HepG2 (cell line): Measurements from ENCODE around the gene CD36. TPM values are rescaled to one million over a fixed set of nuclear protein-coding genes. Genes with fewer than 3 reads are reported as not detected.

ENCODE experiments used
- ATAC-seq: fragments of 200-7000 bp; cut with Tn5 transposase; 3 replicates; pipeline ENCODE4 v1.9.1; 2020; ENCODE audit warnings: mild to moderate bottlenecking, moderate library complexity
- BruUV-seq: library from RNA; stranded (reverse); fragments of 400-500 nt; replicated peaks from 2 replicates; lab custom pipeline; 2021; lab: Mats Ljungman, UMichigan
- CTCF ChIA-PET: fragments of 300-600 bp; formaldehyde crosslinking; extraction: SDS; loops from one replicate; lab custom pipeline; 2021; ENCODE audit warnings: low total read pairs, inconsistent platforms, low intra/inter-chr PET ratio; lab: Yijun Ruan, JAX
- POLR2A ChIA-PET: fragments of 350-600 bp; sonication (Branson Sonifier 250); formaldehyde crosslinking; loops from one replicate; lab custom pipeline; 2020; ENCODE audit warnings: antibody characterized with exemption, inconsistent platforms; lab: Yijun Ruan, JAX
- DNase-seq: peaks from one replicate; pipeline ENCODE4 v3.0.0-alpha.2; 2015; ENCODE audit warnings: low spot score
- FAIRE-seq: peaks from 3 replicates; lab custom pipeline; 2011; peaks lifted over from hg19 to GRCh38; lab: Jason Lieb, UNC
- H2AFZ ChIP-seq: one replicate; pipeline ENCODE4 v1.6.1; 2011; ENCODE audit warnings: low read length, inconsistent platforms
- H3K27ac ChIP-seq: fragments of 300-600 bp; 3 replicates; pipeline ENCODE4 v1.8.0; 2011; ENCODE audit warnings: mixed run types, mild to moderate bottlenecking, mixed read lengths, low read length, inconsistent platforms; ENCODE audit not compliant: insufficient read depth; ENCODE audit errors: extremely low read length
- H3K27me3 ChIP-seq, 2 experiments: fragments of 200-600 bp in 1 of 2; 2 replicates in 1 of 2; 3 replicates in 1 of 2; pipeline versions ENCODE4 v1.6.0 to v1.8.0; 2011; ENCODE audit warnings: low read length in 2 of 2, mild to moderate bottlenecking in 2 of 2, moderate library complexity in 2 of 2, inconsistent platforms in 1 of 2; ENCODE audit not compliant: insufficient read depth in 2 of 2, control insufficient read depth in 1 of 2
- H3K36me3 ChIP-seq, 2 experiments: fragments of 200-600 bp in 1 of 2; replicated peaks in 1 of 2; 2 replicates in 1 of 2; 3 replicates in 1 of 2; pipeline versions ENCODE4 v1.5.1 to v1.8.0; 2011; ENCODE audit warnings: low read length in 2 of 2, inconsistent platforms in 1 of 2; ENCODE audit not compliant: insufficient read depth in 2 of 2, control insufficient read depth in 1 of 2
- H3K4me1 ChIP-seq: 2 replicates; pipeline ENCODE4 v1.5.1; 2012; ENCODE audit warnings: low read length, inconsistent platforms; ENCODE audit not compliant: insufficient read depth
- H3K4me2 ChIP-seq: 2 replicates; pipeline ENCODE4 v1.6.0; 2011; ENCODE audit warnings: low read depth, low read length, inconsistent platforms
- H3K4me3 ChIP-seq, 3 experiments: fragments of 200-600 bp in 1 of 3; sonication (generic), shearing (Covaris generic) in 1 of 3; replicated peaks in 1 of 3; 2 replicates each; pipeline ENCODE4 v1.5.1; 2011 to 2016; ENCODE audit warnings: low read length in 3 of 3, inconsistent platforms in 2 of 3, low read depth in 2 of 3, mild to moderate bottlenecking in 2 of 3, control low read depth in 1 of 3, mixed read lengths in 1 of 3; ENCODE audit not compliant: insufficient read depth in 1 of 3
- H3K79me2 ChIP-seq: one replicate; pipeline ENCODE4 v1.6.1; 2011; ENCODE audit warnings: low read length, inconsistent platforms; ENCODE audit not compliant: insufficient read depth
- H3K9ac ChIP-seq: 2 replicates; pipeline ENCODE4 v1.6.0; 2011; ENCODE audit warnings: mild to moderate bottlenecking, low read depth, low read length, inconsistent platforms; ENCODE audit not compliant: insufficient read depth
- H3K9me3 ChIP-seq: 2 replicates; pipeline ENCODE4 v1.5.1; 2012; ENCODE audit warnings: mild to moderate bottlenecking, low read length
- H4K20me1 ChIP-seq: 2 replicates; pipeline ENCODE4 v1.6.0; 2011; ENCODE audit warnings: inconsistent platforms, mild to moderate bottlenecking, low read length, moderate library complexity; ENCODE audit not compliant: insufficient read depth
- HOXA3 ChIP-seq: sonication (generic); formaldehyde crosslinking; IDR thresholded peaks from 2 replicates; pipeline ENCODE4 v1.5.0; 2020; ENCODE audit warnings: missing genetic modification reagents
- ZNF496 ChIP-seq: sonication (generic); formaldehyde crosslinking; IDR thresholded peaks from 2 replicates; pipeline ENCODE4 v1.8.1; 2023; ENCODE audit warnings: mild to moderate bottlenecking, moderate library complexity, missing genetic modification reagents; ENCODE audit not compliant: insufficient replicate concordance
- WGBS: methylation state at CpG from one replicate; pipeline ENCODE4 v1.1.6; 2017; ENCODE audit warnings: low lambda C conversion rate; 5-methylcytosine and 5-hydroxymethylcytosine counted together
- in situ Hi-C: cut with HindIII; loops from 2 replicates; pipeline ENCODE4 v1.10.0; 2017; ENCODE audit warnings: low pct_unique_long_range_greater_than_20kb; ENCODE audit not compliant: extremely low pct_ligation_motif_present
- intact Hi-C: fragments of 100-400 bp; cut with micrococcal nuclease; formaldehyde crosslinking; loops from one replicate; pipeline ENCODE4 v1.10.0; 2022; ENCODE audit not compliant: unreplicated experiment
- polyA plus RNA-seq, 8 experiments: library from polyadenylated mRNA; depleted of rRNA in 3 of 8; stranded (reverse) in 7 of 8; unstranded in 1 of 8; fragments of >200 nt; fragmentation: Illumina TruSeq in 4 of 8; extraction: Trizol in 4 of 8; gene quantifications; 2 replicates each; pipeline versions ENCODE4 v1.2.1 to v1.2.3, GENCODE V29; 2011 to 2016; ENCODE audit warnings: low read depth in 4 of 8, missing spikeins in 1 of 8, mixed read lengths in 1 of 8; ENCODE audit not compliant: insufficient read depth in 1 of 8
- total RNA-seq, 5 experiments: library from RNA; depleted of rRNA; stranded (reverse); fragments of >200 nt; fragmentation: Illumina TruSeq; extraction: Trizol; gene quantifications; 2 replicates each; pipeline ENCODE4 v1.2.3, GENCODE V29; 2016; ENCODE audit warnings: low read depth in 1 of 5
- TF ChIP-seq, protein P1 (sequence below): sonication (generic); formaldehyde crosslinking; IDR thresholded peaks from 2 replicates; pipeline ENCODE4 v1.4.0; 2020; ENCODE audit warnings: missing genetic modification reagents, borderline replicate concordance
- TF ChIP-seq, protein P2 (sequence below): sonication (generic); formaldehyde crosslinking; IDR thresholded peaks from 2 replicates; pipeline ENCODE4 v1.5.0; 2020; ENCODE audit warnings: missing genetic modification reagents
- TF ChIP-seq, protein P3 (sequence below): sonication (generic); formaldehyde crosslinking; IDR thresholded peaks from 2 replicates; pipeline ENCODE4 v1.5.0; 2020; ENCODE audit warnings: mild to moderate bottlenecking, missing genetic modification reagents

Gene CD36
- total and polyA plus RNA-seq, 2 of the 13 experiments (the other 11 are each of a cell fraction or from before 2014, with no cell fraction given): 2.8 to 4.8 TPM

DNA sequence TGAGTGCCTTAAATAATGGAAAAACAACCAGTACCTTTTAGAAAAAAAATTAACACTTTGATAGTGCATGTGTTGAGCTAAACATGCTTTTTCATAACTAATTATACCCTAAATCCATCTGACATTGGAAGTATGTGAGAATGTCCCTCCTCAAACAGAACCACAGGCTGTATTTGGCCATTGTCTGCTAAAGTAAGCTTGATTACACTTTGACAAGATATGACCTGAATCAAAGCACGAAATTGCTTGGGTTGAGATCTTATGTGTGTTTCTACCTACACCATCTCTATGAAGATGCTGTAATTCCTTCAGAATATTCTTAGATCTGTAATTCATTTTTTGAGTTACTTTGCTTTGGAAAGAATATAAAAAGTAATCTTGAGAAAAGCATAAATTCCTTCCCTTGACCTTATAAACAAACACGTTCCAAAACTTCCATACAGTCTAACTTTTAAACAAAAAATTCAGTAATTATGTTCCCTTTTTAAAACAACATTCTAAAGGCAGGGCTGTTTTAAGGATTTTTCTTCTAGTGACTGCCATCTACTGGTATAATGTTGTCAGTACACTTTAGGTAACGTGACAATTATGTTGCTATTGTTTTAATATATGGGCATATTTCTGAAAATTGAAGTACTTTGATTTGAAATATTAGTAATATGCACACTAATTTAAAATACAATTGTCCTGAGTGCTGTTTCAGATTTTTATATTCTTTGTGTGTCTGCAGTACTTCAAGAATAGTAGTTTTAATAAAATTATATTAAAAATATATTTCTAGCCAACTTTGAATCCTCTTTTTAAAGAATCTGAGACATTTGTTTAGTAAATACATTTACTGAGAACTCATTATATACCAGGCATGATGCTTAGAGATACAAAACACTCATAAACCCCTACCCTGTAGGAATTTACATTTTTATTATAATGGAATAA lies 20.9 kb downstream of the CD36 start (continued):
- TF ChIP-seq, protein P1, sequence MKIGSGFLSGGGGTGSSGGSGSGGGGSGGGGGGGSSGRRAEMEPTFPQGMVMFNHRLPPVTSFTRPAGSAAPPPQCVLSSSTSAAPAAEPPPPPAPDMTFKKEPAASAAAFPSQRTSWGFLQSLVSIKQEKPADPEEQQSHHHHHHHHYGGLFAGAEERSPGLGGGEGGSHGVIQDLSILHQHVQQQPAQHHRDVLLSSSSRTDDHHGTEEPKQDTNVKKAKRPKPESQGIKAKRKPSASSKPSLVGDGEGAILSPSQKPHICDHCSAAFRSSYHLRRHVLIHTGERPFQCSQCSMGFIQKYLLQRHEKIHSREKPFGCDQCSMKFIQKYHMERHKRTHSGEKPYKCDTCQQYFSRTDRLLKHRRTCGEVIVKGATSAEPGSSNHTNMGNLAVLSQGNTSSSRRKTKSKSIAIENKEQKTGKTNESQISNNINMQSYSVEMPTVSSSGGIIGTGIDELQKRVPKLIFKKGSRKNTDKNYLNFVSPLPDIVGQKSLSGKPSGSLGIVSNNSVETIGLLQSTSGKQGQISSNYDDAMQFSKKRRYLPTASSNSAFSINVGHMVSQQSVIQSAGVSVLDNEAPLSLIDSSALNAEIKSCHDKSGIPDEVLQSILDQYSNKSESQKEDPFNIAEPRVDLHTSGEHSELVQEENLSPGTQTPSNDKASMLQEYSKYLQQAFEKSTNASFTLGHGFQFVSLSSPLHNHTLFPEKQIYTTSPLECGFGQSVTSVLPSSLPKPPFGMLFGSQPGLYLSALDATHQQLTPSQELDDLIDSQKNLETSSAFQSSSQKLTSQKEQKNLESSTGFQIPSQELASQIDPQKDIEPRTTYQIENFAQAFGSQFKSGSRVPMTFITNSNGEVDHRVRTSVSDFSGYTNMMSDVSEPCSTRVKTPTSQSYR: no peak
- TF ChIP-seq, all 625 proteins: peak for 4

DNA sequence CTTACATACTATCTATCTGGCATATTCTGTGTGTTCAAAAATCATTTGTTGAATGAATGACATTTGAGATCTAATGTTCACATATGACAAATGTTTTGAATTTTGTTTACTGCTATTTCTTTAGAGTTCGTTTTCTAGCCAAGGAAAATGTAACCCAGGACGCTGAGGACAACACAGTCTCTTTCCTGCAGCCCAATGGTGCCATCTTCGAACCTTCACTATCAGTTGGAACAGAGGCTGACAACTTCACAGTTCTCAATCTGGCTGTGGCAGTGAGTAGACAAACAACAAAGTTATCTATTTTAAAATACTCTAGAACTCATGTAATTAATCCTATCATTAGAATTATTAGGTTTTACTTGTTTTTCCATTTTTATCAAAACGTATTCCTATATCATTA lies 22.5 kb downstream of the CD36 start:
- WGBS: 60% methylated on average over 4 of the region's 4 CpGs
- no peak overlapping the region for H3K4me2 ChIP-seq
- no peak for DNase-seq
- no peak overlapping the region for H3K9ac ChIP-seq
- no peaks in the 10 kb centered on the region for H4K20me1 ChIP-seq
- no peaks in the 10 kb centered on the region for H3K27me3 ChIP-seq
- in situ Hi-C loops: no loop called here
- BruUV-seq: no TSS peak
- CTCF ChIA-PET: interaction anchor here (2.8 kb wide), 1 partner anchor 232 kb away, joined by 25 read pairs; no protein-coding TSS in a partner anchor
- intact Hi-C loops: no loop called here
- TF ChIP-seq, protein P2, sequence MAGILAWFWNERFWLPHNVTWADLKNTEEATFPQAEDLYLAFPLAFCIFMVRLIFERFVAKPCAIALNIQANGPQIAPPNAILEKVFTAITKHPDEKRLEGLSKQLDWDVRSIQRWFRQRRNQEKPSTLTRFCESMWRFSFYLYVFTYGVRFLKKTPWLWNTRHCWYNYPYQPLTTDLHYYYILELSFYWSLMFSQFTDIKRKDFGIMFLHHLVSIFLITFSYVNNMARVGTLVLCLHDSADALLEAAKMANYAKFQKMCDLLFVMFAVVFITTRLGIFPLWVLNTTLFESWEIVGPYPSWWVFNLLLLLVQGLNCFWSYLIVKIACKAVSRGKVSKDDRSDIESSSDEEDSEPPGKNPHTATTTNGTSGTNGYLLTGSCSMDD (CRISPR knock-in tag): no peak
- TF ChIP-seq, protein P3, sequence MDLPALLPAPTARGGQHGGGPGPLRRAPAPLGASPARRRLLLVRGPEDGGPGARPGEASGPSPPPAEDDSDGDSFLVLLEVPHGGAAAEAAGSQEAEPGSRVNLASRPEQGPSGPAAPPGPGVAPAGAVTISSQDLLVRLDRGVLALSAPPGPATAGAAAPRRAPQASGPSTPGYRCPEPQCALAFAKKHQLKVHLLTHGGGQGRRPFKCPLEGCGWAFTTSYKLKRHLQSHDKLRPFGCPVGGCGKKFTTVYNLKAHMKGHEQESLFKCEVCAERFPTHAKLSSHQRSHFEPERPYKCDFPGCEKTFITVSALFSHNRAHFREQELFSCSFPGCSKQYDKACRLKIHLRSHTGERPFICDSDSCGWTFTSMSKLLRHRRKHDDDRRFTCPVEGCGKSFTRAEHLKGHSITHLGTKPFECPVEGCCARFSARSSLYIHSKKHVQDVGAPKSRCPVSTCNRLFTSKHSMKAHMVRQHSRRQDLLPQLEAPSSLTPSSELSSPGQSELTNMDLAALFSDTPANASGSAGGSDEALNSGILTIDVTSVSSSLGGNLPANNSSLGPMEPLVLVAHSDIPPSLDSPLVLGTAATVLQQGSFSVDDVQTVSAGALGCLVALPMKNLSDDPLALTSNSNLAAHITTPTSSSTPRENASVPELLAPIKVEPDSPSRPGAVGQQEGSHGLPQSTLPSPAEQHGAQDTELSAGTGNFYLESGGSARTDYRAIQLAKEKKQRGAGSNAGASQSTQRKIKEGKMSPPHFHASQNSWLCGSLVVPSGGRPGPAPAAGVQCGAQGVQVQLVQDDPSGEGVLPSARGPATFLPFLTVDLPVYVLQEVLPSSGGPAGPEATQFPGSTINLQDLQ (CRISPR knock-in tag): no peak
- TF ChIP-seq HOXA3 (CRISPR knock-in tag): no peak
- TF ChIP-seq ZNF496 (CRISPR knock-in tag): no peak
- H3K9me3 ChIP-seq: no peaks in the 10 kb centered on the region
- no peak overlapping the region for H2AFZ ChIP-seq
- H3K79me2 ChIP-seq: no peaks in the 10 kb centered on the region
- H3K36me3 ChIP-seq: no peaks in the 10 kb centered on the region
- no peak overlapping the region for H3K4me3 ChIP-seq
- ATAC-seq: no peak
- no peak for FAIRE-seq
- POLR2A ChIA-PET: no interaction called here
- peaks cover 7% of the 10 kb centered on the region for H3K4me1 ChIP-seq
- H3K27ac ChIP-seq: no peak overlapping the region
